Parathyroid adenoma (tissue), 2 donors: ENCODE data around the gene MRPL41.
"Not testable (repeated sequence)": the region's sequence is repeated elsewhere in the genome, so short reads cannot be mapped to it uniquely, and the experiment has no call there.

Experiments
- H2AFZ ChIP-seq: fragments of 300-600 bp; sonication (generic); one replicate; pipeline ENCODE4 v1.7.0; 2017; ENCODE audit warnings: antibody characterized with exemption, mild to moderate bottlenecking
- H3K27ac ChIP-seq: fragments of 300-600 bp; sonication (generic); one replicate; pipeline ENCODE4 v1.7.0; 2017
- H3K27me3 ChIP-seq: fragments of 300-600 bp; sonication (generic); one replicate; pipeline ENCODE4 v1.7.0; 2017; ENCODE audit warnings: low read length; ENCODE audit not compliant: control insufficient read depth, insufficient read depth
- H3K36me3 ChIP-seq: fragments of 300-600 bp; sonication (generic); one replicate; pipeline ENCODE4 v1.7.0; 2017; ENCODE audit warnings: low read length; ENCODE audit not compliant: control insufficient read depth, insufficient read depth
- H3K4me1 ChIP-seq: fragments of 300-600 bp; sonication (generic); one replicate; pipeline ENCODE4 v1.7.0; 2017; ENCODE audit warnings: control low read depth
- H3K4me2 ChIP-seq: fragments of 300-600 bp; sonication (generic); one replicate; pipeline ENCODE4 v1.7.0; 2017; ENCODE audit warnings: low read length
- H3K4me3 ChIP-seq: fragments of 300-600 bp; sonication (generic); one replicate; pipeline ENCODE4 v1.7.0; 2017; ENCODE audit warnings: low read depth, low read length
- H3K79me2 ChIP-seq: fragments of 300-600 bp; sonication (generic); one replicate; pipeline ENCODE4 v1.7.0; 2017; ENCODE audit warnings: control low read depth
- H3K9ac ChIP-seq: fragments of 300-600 bp; sonication (generic); one replicate; pipeline ENCODE4 v1.7.0; 2017; ENCODE audit warnings: mild to moderate bottlenecking
- H3K9me3 ChIP-seq: fragments of 300-600 bp; sonication (generic); one replicate; pipeline ENCODE4 v1.7.0; 2017; ENCODE audit warnings: low read length; ENCODE audit not compliant: control insufficient read depth
- CTCF ChIP-seq: fragments of 300-600 bp; sonication (generic); IDR thresholded peaks from one replicate; pipeline ENCODE4 v1.7.0; 2017; ENCODE audit warnings: antibody characterized with exemption, mild to moderate bottlenecking
- donor health status: primary hyperparathyroidism.

Gene MRPL41

GRCh38 chr9:137590469-137591383 is 39.0 kb downstream of the MRPL41 start, which contains the start of gene ZMYND19:
Gene ZMYND19 (minus strand): TSS chr9:137590512. CDS start chr9:137590263, 249 bp downstream.
- TF ChIP-seq CTCF, result no peak
- Histone ChIP-seq H3K79me2 (no peaks in the 10 kb centered on the region), H3K4me1 (peaks cover 4% of the 10 kb centered on the region), H3K9ac (no peak within 1 kb of the TSS), H3K27ac (no peak within 1 kb of the TSS), H3K27me3 (no peaks in the 10 kb centered on the region), H2AFZ (peak within 1 kb of the TSS; percentile 83), H3K9me3 (no peaks in the 10 kb centered on the region), H3K36me3 (no peaks in the 10 kb centered on the region), H3K4me3 (peak within 1 kb of the TSS; percentile 75), H3K4me2 (peak within 1 kb of the TSS; percentile 91)

- no peaks in the 10 kb centered on the region for H3K9me3 ChIP-seq
- H3K36me3 ChIP-seq, result no peaks in the 10 kb centered on the region
- no peak overlapping the region for H3K27ac ChIP-seq
- H3K4me2 ChIP-seq, result no peak overlapping the region
- no peak overlapping the region for H2AFZ ChIP-seq
- no peak for TF ChIP-seq CTCF
- H3K4me1 ChIP-seq, result peaks cover 4% of the 10 kb centered on the region
- no peak overlapping the region for H3K9ac ChIP-seq
- H3K79me2 ChIP-seq, result no peaks in the 10 kb centered on the region
- no peak overlapping the region for H3K4me3 ChIP-seq
- H3K27me3 ChIP-seq, result no peaks in the 10 kb centered on the region
These were observed 41.1 kb downstream of the MRPL41 start for GRCh38 chr9:137592767-137593166.

- TF ChIP-seq CTCF, result no peak
- H3K4me1 ChIP-seq, result peaks cover 4% of the 10 kb centered on the region
- no peak overlapping the region for H3K4me2 ChIP-seq
- H3K9ac ChIP-seq, result no peak overlapping the region
- no peaks in the 10 kb centered on the region for H3K36me3 ChIP-seq
- no peaks in the 10 kb centered on the region for H3K27me3 ChIP-seq
- H3K27ac ChIP-seq, result no peak overlapping the region
- H3K9me3 ChIP-seq, result no peaks in the 10 kb centered on the region
- no peaks in the 10 kb centered on the region for H3K79me2 ChIP-seq
- no peak overlapping the region for H2AFZ ChIP-seq
- H3K4me3 ChIP-seq, result no peak overlapping the region
These were observed 41.5 kb downstream of the MRPL41 start for GRCh38 chr9:137593176-137593575.

- not testable (repeated sequence) for H3K36me3 ChIP-seq, H3K4me2 ChIP-seq, H3K4me1 ChIP-seq, H3K27me3 ChIP-seq, H3K4me3 ChIP-seq, H3K27ac ChIP-seq, H3K9ac ChIP-seq, H3K9me3 ChIP-seq, H3K79me2 ChIP-seq, H2AFZ ChIP-seq
These were observed 44.9 kb downstream of the MRPL41 start for GRCh38 chr9:137596577-137596976.

- Histone ChIP-seq H3K79me2 (no peaks in the 10 kb centered on the region), H2AFZ (no peak overlapping the region), H3K4me1 (no peaks in the 10 kb centered on the region), H3K4me2 (no peak overlapping the region), H3K27me3 (no peaks in the 10 kb centered on the region), H3K4me3 (no peak overlapping the region), H3K36me3 (no peaks in the 10 kb centered on the region), H3K9ac (no peak overlapping the region), H3K27ac (no peak overlapping the region), H3K9me3 (no peaks in the 10 kb centered on the region)
- no peak for TF ChIP-seq CTCF
These were observed 47.3 kb downstream of the MRPL41 start for GRCh38 chr9:137598943-137599342.
